H9 (cell line): ENCODE results near the gene ABLIM1. TPM values are rescaled to one million over a fixed set of nuclear protein-coding genes. Genes with fewer than 3 reads are reported as not detected.

ENCODE experiments used
- DNase-seq: peaks from one replicate; pipeline ENCODE4 v3.0.0-alpha.2; 2017
- H2AFZ ChIP-seq: one replicate; pipeline ENCODE4 v1.6.1; 2013; ENCODE audit warnings: mild to moderate bottlenecking, low read length, control low read depth, moderate library complexity
- H2AK5ac ChIP-seq: 2 replicates; pipeline ENCODE4 v1.6.1; 2013; ENCODE audit warnings: low read length, control low read depth, mixed read lengths; ENCODE audit not compliant: insufficient read length
- H2BK120ac ChIP-seq: one replicate; pipeline ENCODE4 v1.6.1; 2013; ENCODE audit warnings: low read depth, mild to moderate bottlenecking, low read length, control low read depth, inconsistent platforms; ENCODE audit not compliant: poor library complexity, severe bottlenecking
- H2BK12ac ChIP-seq: 2 replicates; pipeline ENCODE4 v1.6.1; 2013; ENCODE audit warnings: low read length, control low read depth, mixed read lengths, low read depth; ENCODE audit not compliant: insufficient read length
- H2BK15ac ChIP-seq: 2 replicates; pipeline ENCODE4 v1.6.1; 2013; ENCODE audit warnings: low read depth, low read length, control low read depth
- H2BK20ac ChIP-seq: one replicate; pipeline ENCODE4 v1.6.1; 2013; ENCODE audit warnings: low read depth, mild to moderate bottlenecking, low read length, control low read depth, inconsistent platforms; ENCODE audit not compliant: poor library complexity, severe bottlenecking
- H2BK5ac ChIP-seq: 2 replicates; pipeline ENCODE4 v1.6.1; 2013; ENCODE audit warnings: low read length, control low read depth, mixed read lengths; ENCODE audit not compliant: insufficient read length
- H3K14ac ChIP-seq: 2 replicates; pipeline ENCODE4 v1.6.1; 2013; ENCODE audit warnings: low read length, control low read depth; ENCODE audit not compliant: insufficient read depth
- H3K18ac ChIP-seq: 2 replicates; pipeline ENCODE4 v1.6.1; 2013; ENCODE audit warnings: low read depth, mild to moderate bottlenecking, mixed read lengths, low read length, control low read depth; ENCODE audit not compliant: insufficient read length
- H3K23ac ChIP-seq: 2 replicates; pipeline ENCODE4 v1.6.1; 2013; ENCODE audit warnings: low read length, control low read depth, mixed read lengths, low read depth; ENCODE audit not compliant: insufficient read length
- H3K23me2 ChIP-seq: 2 replicates; pipeline ENCODE4 v1.6.1; 2013; ENCODE audit warnings: low read depth, mild to moderate bottlenecking, mixed read lengths, low read length, control low read depth; ENCODE audit not compliant: insufficient read length, poor library complexity, severe bottlenecking
- H3K27ac ChIP-seq: 2 replicates; pipeline ENCODE4 v1.5.1; 2013; ENCODE audit warnings: low read length, control low read depth, mixed read lengths, low read depth; ENCODE audit not compliant: insufficient read length
- H3K27me3 ChIP-seq: 2 replicates; pipeline ENCODE4 v1.6.1; 2013; ENCODE audit warnings: low read length, control low read depth, inconsistent platforms; ENCODE audit not compliant: insufficient read depth
- H3K4ac ChIP-seq: 2 replicates; pipeline ENCODE4 v1.6.1; 2013; ENCODE audit warnings: low read depth, mild to moderate bottlenecking, control low read depth, inconsistent platforms, low read length, moderate library complexity
- H3K4me1 ChIP-seq: 2 replicates; pipeline ENCODE4 v1.6.1; 2013; ENCODE audit warnings: low read length, control low read depth, inconsistent platforms; ENCODE audit not compliant: insufficient read depth
- H3K4me2 ChIP-seq: 2 replicates; pipeline ENCODE4 v1.6.1; 2013; ENCODE audit warnings: low read length, control low read depth, mixed read lengths; ENCODE audit not compliant: insufficient read length, insufficient read depth
- H3K56ac ChIP-seq: 2 replicates; pipeline ENCODE4 v1.6.1; 2013; ENCODE audit warnings: low read depth, mild to moderate bottlenecking, mixed read lengths, low read length, control low read depth; ENCODE audit not compliant: insufficient read length
- H3K79me1 ChIP-seq: 2 replicates; pipeline ENCODE4 v1.6.1; 2013; ENCODE audit warnings: low read depth, mild to moderate bottlenecking, moderate library complexity, low read length, control low read depth, inconsistent platforms; ENCODE audit not compliant: insufficient read depth, poor library complexity, severe bottlenecking
- H3K79me2 ChIP-seq: 2 replicates; pipeline ENCODE4 v1.6.1; 2013; ENCODE audit warnings: low read length, control low read depth, inconsistent platforms; ENCODE audit not compliant: insufficient read depth
- H3K9ac ChIP-seq: 2 replicates; pipeline ENCODE4 v1.6.1; 2013; ENCODE audit warnings: low read length, control low read depth, mixed read lengths; ENCODE audit not compliant: insufficient read length; ENCODE audit errors: extremely low read depth
- H3K9me3 ChIP-seq: one replicate; pipeline ENCODE4 v1.6.1; 2013; ENCODE audit warnings: low read depth, low read length, inconsistent platforms; ENCODE audit not compliant: control insufficient read depth
- H3T11ph ChIP-seq: one replicate; pipeline ENCODE4 v1.6.1; 2013; ENCODE audit warnings: mild to moderate bottlenecking, low read length, control low read depth, inconsistent platforms
- H4K20me1 ChIP-seq: one replicate; pipeline ENCODE4 v1.6.1; 2013; ENCODE audit not compliant: control insufficient read depth, insufficient read length, insufficient read depth
- H4K5ac ChIP-seq: 2 replicates; pipeline ENCODE4 v1.6.1; 2013; ENCODE audit warnings: low read depth, mild to moderate bottlenecking, mixed read lengths, low read length, control low read depth; ENCODE audit not compliant: insufficient read length
- H4K8ac ChIP-seq: replicated peaks from 2 replicates; pipeline ENCODE4 v1.6.1; 2013; ENCODE audit warnings: low read length, control low read depth, mixed read lengths, low read depth; ENCODE audit not compliant: insufficient read length
- H4K91ac ChIP-seq: 2 replicates; pipeline ENCODE4 v1.6.1; 2013; ENCODE audit warnings: low read depth, mild to moderate bottlenecking, moderate library complexity, mixed read lengths, low read length, control low read depth; ENCODE audit not compliant: insufficient read length
- H3K27ac Mint-ChIP-seq, 3 experiments: 2 replicates in 2 of 3; 3 replicates in 1 of 3; pipeline ENCODE4 v1.8.0; 2020 to 2021; ENCODE audit warnings: mixed read lengths in 3 of 3, mild to moderate bottlenecking in 1 of 3, moderate library complexity in 1 of 3
- H3K27me3 Mint-ChIP-seq: 2 replicates; pipeline ENCODE4 v1.8.0; 2021; ENCODE audit warnings: low read depth, mild to moderate bottlenecking, moderate library complexity, mixed read lengths
- H3K36me3 Mint-ChIP-seq, 3 experiments: 2 replicates in 2 of 3; 3 replicates in 1 of 3; pipeline ENCODE4 v1.8.0; 2020 to 2021; ENCODE audit warnings: low read depth in 3 of 3, mixed read lengths in 3 of 3; ENCODE audit not compliant: insufficient read depth in 1 of 3
- H3K4me1 Mint-ChIP-seq, 2 experiments: 2 replicates each; pipeline ENCODE4 v1.8.0; 2020; ENCODE audit warnings: mixed read lengths in 2 of 2
- H3K4me3 Mint-ChIP-seq, 2 experiments: 2 replicates in 1 of 2; 3 replicates in 1 of 2; pipeline ENCODE4 v1.8.0; 2020 to 2021; ENCODE audit warnings: mild to moderate bottlenecking in 2 of 2, mixed read lengths in 2 of 2, moderate library complexity in 1 of 2
- H3K9me3 Mint-ChIP-seq, 2 experiments: 2 replicates in 1 of 2; 3 replicates in 1 of 2; pipeline ENCODE4 v1.8.0; 2020; ENCODE audit warnings: mild to moderate bottlenecking in 2 of 2, mixed read lengths in 2 of 2, moderate library complexity in 1 of 2
- CTCF ChIP-seq: fragments of 200-600 bp; sonication (generic); conservative IDR thresholded peaks from 3 replicates; pipeline ENCODE4 v1.8.0; 2021; ENCODE audit warnings: antibody characterized with exemption, mild to moderate bottlenecking
- WGBS: extraction: QIAGEN DNeasy Blood & Tissue Kit; methylation state at CpG from one replicate; pipeline ENCODE4 v1.1.7; 2013; ENCODE audit warnings: missing lambda C conversion rate, low lambda C conversion rate, mixed read lengths; ENCODE audit not compliant: insufficient read length; ENCODE audit errors: extremely low coverage; 5-methylcytosine and 5-hydroxymethylcytosine counted together
- total RNA-seq: library from RNA; stranded (reverse); gene quantifications from 2 replicates; pipeline ENCODE4 v1.2.1, GENCODE V29; 2021

The ABLIM1 gene
- total RNA-seq, 1 experiment from 2014 or later, result 32.1 TPM

GRCh38 chr10:114600057-114600456 lies 58.0 kb downstream of the ABLIM1 start:
- Histone ChIP-seq H3K9ac (no peak overlapping the region), H3K27me3 (no peaks in the 10 kb centered on the region), H3K4me2 (no peak overlapping the region), H3K27ac (no peak overlapping the region), H3K56ac (no peak overlapping the region), H4K8ac (no peak overlapping the region), H3K18ac (no peak overlapping the region), H2AK5ac (no peak overlapping the region), H3K23ac (no peak overlapping the region), H2BK5ac (no peak overlapping the region), H2BK120ac (no peak overlapping the region), H3T11ph (no peak overlapping the region), H3K9me3 (no peaks in the 10 kb centered on the region), H2BK15ac (no peak overlapping the region), H2BK20ac (no peak overlapping the region), H4K20me1 (no peaks in the 10 kb centered on the region), H3K4me1 (no peaks in the 10 kb centered on the region; the same call in 1 of the 2 replicates), H2BK12ac (no peak overlapping the region), H3K79me2 (no peaks in the 10 kb centered on the region), H3K23me2 (no peaks in the 10 kb centered on the region), H3K79me1 (no peaks in the 10 kb centered on the region), H4K91ac (no peak overlapping the region), H3K14ac (no peak overlapping the region), H4K5ac (no peak overlapping the region), H2AFZ (no peak overlapping the region), H3K4ac (no peak overlapping the region)
- no peaks in the 10 kb centered on the region for H3K9me3 Mint-ChIP-seq
- H3K4me3 Mint-ChIP-seq, result no peak overlapping the region
- no peak for DNase-seq
- no peak overlapping the region for H3K27ac Mint-ChIP-seq
- H3K4me1 Mint-ChIP-seq, result peaks cover 0 to 9% of the 10 kb centered on the region in 2 experiments; a peak in 2 of 4 replicates
- H3K36me3 Mint-ChIP-seq, result no peaks in the 10 kb centered on the region
- H3K27me3 Mint-ChIP-seq, result no peaks in the 10 kb centered on the region
- WGBS, result no CpG with 5 or more reads among the region's 3 CpGs
- no peak for TF ChIP-seq CTCF
